Upper lobe of left lung (tissue), 6 donors: ENCODE measurements around the gene JCAD. TPM values are rescaled to one million over a fixed set of nuclear protein-coding genes. Genes with fewer than 3 reads are reported as not detected.

Experiments used
- ATAC-seq, 2 donors: fragments of 200-7000 bp; cut with Tn5 transposase; one replicate each; pipeline ENCODE4 v1.9.1; 2022; ENCODE audit warnings: mild to moderate bottlenecking in 2 of 2, moderate library complexity in 2 of 2; ENCODE audit not compliant: low FRiP score in 2 of 2
- DNase-seq, 2 donors: peaks; one replicate each; pipeline ENCODE4 v3.0.0-alpha.2; 2019 to 2020
- H3K27ac ChIP-seq, 4 donors: fragments of 200-600 bp; sonication (generic); one replicate each; pipeline ENCODE4 v1.5.1; 2016 to 2019
- H3K27me3 ChIP-seq, 4 donors: fragments of 200-600 bp; sonication (generic); one replicate each; pipeline ENCODE4 v1.5.1; 2017 to 2019
- H3K36me3 ChIP-seq, 4 donors: fragments of 200-600 bp; sonication (generic); one replicate each; pipeline ENCODE4 v1.5.1; 2016 to 2019
- H3K4me1 ChIP-seq, 4 donors: fragments of 200-600 bp; sonication (generic); one replicate each; pipeline ENCODE4 v1.5.1; 2018 to 2019
- H3K4me3 ChIP-seq, 4 donors: fragments of 200-600 bp; sonication (generic); one replicate each; pipeline ENCODE4 v1.5.1; 2017 to 2019; ENCODE audit warnings: mild to moderate bottlenecking in 2 of 4, moderate library complexity in 1 of 4
- H3K9me3 ChIP-seq, 4 donors: fragments of 200-600 bp; sonication (generic); one replicate each; pipeline ENCODE4 v1.5.1; 2018 to 2019
- EP300 ChIP-seq, 4 donors: sonication (generic); formaldehyde crosslinking; IDR thresholded peaks; one replicate each; pipeline ENCODE4 v1.5.1; 2017; ENCODE audit warnings: antibody characterized with exemption in 4 of 4, control low read depth in 2 of 4
- POLR2A ChIP-seq, 4 donors: fragments of 450-650 bp; IDR thresholded peaks; one replicate each; pipeline ENCODE4 v1.5.1; 2016 to 2017; ENCODE audit warnings: antibody characterized with exemption in 4 of 4, mild to moderate bottlenecking in 2 of 4
- POLR2AphosphoS5 ChIP-seq, 2 donors: sonication (generic); formaldehyde crosslinking; IDR thresholded peaks; one replicate each; pipeline ENCODE4 v1.5.1; 2017; ENCODE audit warnings: antibody characterized with exemption in 2 of 2
- WGBS, 2 donors: methylation state at CpG; one replicate each; pipeline ENCODE4 v1.1.5; 2017 to 2018; 5-methylcytosine and 5-hydroxymethylcytosine counted together
- total RNA-seq, 6 donors: library from RNA; depleted of rRNA in 4 of 6; stranded (reverse); fragments of >200 nt in 4 of 6; gene quantifications; one replicate each; pipeline versions ENCODE4 v1.1.0 to v1.2.1, GENCODE V29; 2016 to 2021
- TF ChIP-seq, protein P1 (sequence below), 6 experiments: fragments of 450-650 bp in 4 of 6; fragments of 200-600 bp in 2 of 6; sonication (generic) in 2 of 6; IDR thresholded peaks; one replicate each; pipeline ENCODE4 v1.5.1; 2016 to 2019; ENCODE audit warnings: antibody characterized with exemption in 6 of 6
- donor health status: DM: no; HTN: no; CAD: no; lungs with moderate emphysema.
- donor health status: DM: no; HTN: yes; CAD: no; lungs with severe emphysema.

JCAD gene
- total RNA-seq, 6 donors from 2014 or later = 16.8 to 83.7 (median 37.6) TPM

DNA sequence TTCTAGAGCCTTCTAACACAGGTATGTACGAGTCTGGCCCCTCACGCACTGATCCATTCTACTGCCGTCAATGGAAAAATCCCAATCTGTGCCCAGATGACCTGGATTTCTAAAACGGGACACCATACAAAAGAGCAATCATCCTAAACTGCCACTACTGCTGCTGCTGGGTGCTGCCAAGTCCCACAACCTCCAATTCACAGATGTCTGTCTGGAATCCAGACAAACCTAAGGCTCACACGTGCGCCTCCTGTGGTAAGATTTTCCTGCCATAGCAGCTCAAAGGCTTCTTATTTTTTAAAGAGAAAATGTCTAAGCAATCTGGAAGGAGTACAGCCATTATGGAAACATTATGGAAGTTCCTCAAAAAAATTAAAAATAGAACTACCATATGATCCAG, 40.9 kb downstream of the JCAD start:
- TF ChIP-seq, protein P1, sequence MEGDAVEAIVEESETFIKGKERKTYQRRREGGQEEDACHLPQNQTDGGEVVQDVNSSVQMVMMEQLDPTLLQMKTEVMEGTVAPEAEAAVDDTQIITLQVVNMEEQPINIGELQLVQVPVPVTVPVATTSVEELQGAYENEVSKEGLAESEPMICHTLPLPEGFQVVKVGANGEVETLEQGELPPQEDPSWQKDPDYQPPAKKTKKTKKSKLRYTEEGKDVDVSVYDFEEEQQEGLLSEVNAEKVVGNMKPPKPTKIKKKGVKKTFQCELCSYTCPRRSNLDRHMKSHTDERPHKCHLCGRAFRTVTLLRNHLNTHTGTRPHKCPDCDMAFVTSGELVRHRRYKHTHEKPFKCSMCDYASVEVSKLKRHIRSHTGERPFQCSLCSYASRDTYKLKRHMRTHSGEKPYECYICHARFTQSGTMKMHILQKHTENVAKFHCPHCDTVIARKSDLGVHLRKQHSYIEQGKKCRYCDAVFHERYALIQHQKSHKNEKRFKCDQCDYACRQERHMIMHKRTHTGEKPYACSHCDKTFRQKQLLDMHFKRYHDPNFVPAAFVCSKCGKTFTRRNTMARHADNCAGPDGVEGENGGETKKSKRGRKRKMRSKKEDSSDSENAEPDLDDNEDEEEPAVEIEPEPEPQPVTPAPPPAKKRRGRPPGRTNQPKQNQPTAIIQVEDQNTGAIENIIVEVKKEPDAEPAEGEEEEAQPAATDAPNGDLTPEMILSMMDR (IDR thresholded peaks at IDR 0.05) = no peak
- TF ChIP-seq POLR2A (IDR thresholded peaks at IDR 0.05) = no peak
- Histone ChIP-seq H3K27ac (peak overlapping the region in 2 of 4 donors; percentile 15 to 32), H3K4me1 (peaks cover 0 to 19% (median 9%) of the 10 kb centered on the region in 4 donors), H3K4me3 (no peak overlapping the region), H3K9me3 (no peaks in the 10 kb centered on the region), H3K36me3 (peaks cover 0 to 24% (median 0%) of the 10 kb centered on the region in 4 donors), H3K27me3 (no peaks in the 10 kb centered on the region)
- no peak for ATAC-seq
- WGBS, 2 donors = 65 to 76% methylated on average over 6 of the region's 6 CpGs
- DNase-seq = no peak

GRCh38 chr10:30017966-30018365, 41.4 kb downstream of the JCAD start:
- WGBS, 2 donors = 38 to 43% methylated on average over 6 of the region's 6 CpGs
- Histone ChIP-seq H3K4me1 (peaks cover 0 to 22% (median 11%) of the 10 kb centered on the region in 4 donors), H3K27me3 (no peaks in the 10 kb centered on the region), H3K4me3 (no peak overlapping the region), H3K36me3 (peaks cover 0 to 24% (median 0%) of the 10 kb centered on the region in 4 donors), H3K27ac (peak overlapping the region in 1 of 4 donors; percentile 32), H3K9me3 (no peaks in the 10 kb centered on the region)
- TF ChIP-seq, protein P1 (IDR thresholded peaks at IDR 0.05) = no peak
- TF ChIP-seq POLR2AphosphoS5 (IDR thresholded peaks at IDR 0.05) = no peak
- no peak for TF ChIP-seq EP300 (IDR thresholded peaks at IDR 0.05)
- TF ChIP-seq POLR2A (IDR thresholded peaks at IDR 0.05) = no peak
- no peak for DNase-seq
- ATAC-seq = no peak

DNA sequence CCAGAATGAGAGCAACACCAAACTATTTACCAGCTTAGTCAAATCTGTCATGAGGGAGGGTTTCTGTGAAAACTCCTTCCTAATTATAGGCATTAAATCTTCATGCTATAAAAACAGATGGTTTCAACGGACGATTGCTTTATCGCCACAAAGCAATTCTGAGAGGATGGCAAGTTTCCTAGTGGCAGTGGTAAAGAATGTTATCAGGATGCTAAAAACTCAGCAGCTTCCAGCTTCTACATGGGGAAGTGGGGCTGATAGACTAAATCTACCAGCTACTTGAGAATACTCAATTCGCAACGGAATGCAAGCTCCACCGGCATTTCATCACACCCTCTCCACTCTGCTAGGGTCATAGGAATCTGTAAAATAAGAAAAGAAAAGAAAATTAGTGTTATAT, 41.8 kb downstream of the JCAD start:
- no peaks in the 10 kb centered on the region for H3K9me3 ChIP-seq
- peaks cover 0 to 22% (median 11%) of the 10 kb centered on the region in 4 donors for H3K4me1 ChIP-seq
- TF ChIP-seq, protein P1 (IDR thresholded peaks at IDR 0.05) = no peak
- no peak for TF ChIP-seq POLR2A (IDR thresholded peaks at IDR 0.05)
- TF ChIP-seq POLR2AphosphoS5 (IDR thresholded peaks at IDR 0.05) = no peak
- TF ChIP-seq EP300 (IDR thresholded peaks at IDR 0.05) = no peak
- no peak overlapping the region for H3K4me3 ChIP-seq
- no peak for ATAC-seq
- 26 to 37% methylated on average over 6 of the region's 6 CpGs for WGBS, 2 donors
- H3K36me3 ChIP-seq = peaks cover 0 to 24% (median 0%) of the 10 kb centered on the region in 4 donors
- H3K27me3 ChIP-seq = no peaks in the 10 kb centered on the region
- H3K27ac ChIP-seq = peak overlapping the region in 2 of 4 donors; percentile 14 to 32
- DNase-seq = no peak

DNA sequence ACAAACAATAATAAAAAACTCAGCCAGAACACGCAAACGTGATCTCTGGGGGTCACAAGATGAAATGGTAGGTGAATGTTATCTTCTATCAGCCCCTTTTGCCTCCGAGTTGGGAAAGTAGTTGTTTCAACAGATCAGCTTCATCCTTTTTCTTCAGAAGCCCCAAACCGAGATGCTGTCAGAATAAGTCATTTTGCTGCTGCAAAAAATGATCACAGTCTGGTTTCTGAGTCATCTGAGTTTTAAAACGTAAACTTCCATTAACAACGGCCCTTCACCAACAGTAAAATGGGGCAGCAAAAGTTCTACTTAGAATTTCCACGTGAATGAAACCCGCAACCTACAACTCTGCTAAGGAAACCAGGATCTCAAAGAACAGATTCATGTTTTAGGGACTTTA, 44.9 kb downstream of the JCAD start:
- H3K27ac ChIP-seq = no peak overlapping the region
- no peak for ATAC-seq
- no peak for DNase-seq
- no peak overlapping the region for H3K4me3 ChIP-seq
- WGBS, 2 donors = 71 to 74% methylated on average over 8 of the region's 8 CpGs
- TF ChIP-seq EP300 (IDR thresholded peaks at IDR 0.05) (no peak), POLR2A (IDR thresholded peaks at IDR 0.05) (no peak), POLR2AphosphoS5 (IDR thresholded peaks at IDR 0.05) (no peak)
- TF ChIP-seq, protein P1 (IDR thresholded peaks at IDR 0.05) = no peak
- no peaks in the 10 kb centered on the region for H3K27me3 ChIP-seq
- no peaks in the 10 kb centered on the region for H3K9me3 ChIP-seq
- peaks cover 0 to 38% (median 15%) of the 10 kb centered on the region in 4 donors for H3K4me1 ChIP-seq
- peaks cover 0 to 19% (median 0%) of the 10 kb centered on the region in 4 donors for H3K36me3 ChIP-seq

DNA sequence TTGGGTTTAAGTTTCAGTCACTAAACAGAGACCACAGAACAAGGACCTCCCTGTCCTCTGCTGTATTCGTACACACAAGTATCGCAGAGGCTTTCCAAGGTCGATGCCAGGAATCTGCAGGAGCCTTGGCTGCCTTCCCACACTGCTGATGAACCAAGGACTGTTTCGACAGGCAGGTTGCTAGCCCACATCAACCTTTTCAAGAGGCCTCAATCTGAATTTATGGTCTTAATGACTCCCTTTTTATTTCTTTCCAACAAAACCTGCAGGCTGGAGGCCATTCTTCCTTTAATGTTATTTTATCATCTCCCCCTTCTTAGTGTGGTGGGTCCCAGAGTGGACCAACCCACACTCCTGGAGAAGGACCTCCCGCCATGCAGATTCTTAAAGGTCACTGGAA, 45.6 kb downstream of the JCAD start:
- Histone ChIP-seq H3K27ac (peak overlapping the region in 1 of 4 donors; percentile 46), H3K27me3 (no peaks in the 10 kb centered on the region), H3K4me3 (no peak overlapping the region), H3K9me3 (no peaks in the 10 kb centered on the region), H3K36me3 (peaks cover 0 to 19% (median 0%) of the 10 kb centered on the region in 4 donors), H3K4me1 (peaks cover 0 to 38% (median 15%) of the 10 kb centered on the region in 4 donors)
- ATAC-seq = no peak
- 51 to 57% methylated on average over 3 to 5 of the region's 5 CpGs for WGBS, 2 donors
- TF ChIP-seq EP300 (IDR thresholded peaks at IDR 0.05) (no peak), POLR2AphosphoS5 (IDR thresholded peaks at IDR 0.05) (no peak), POLR2A (IDR thresholded peaks at IDR 0.05) (no peak)
- TF ChIP-seq, protein P1 (IDR thresholded peaks at IDR 0.05) = no peak
- no peak for DNase-seq
